Left ventricle myocardium superior (tissue), 1 donor: ENCODE measurements around the gene CACNA2D3. TPM values are rescaled to one million over a fixed set of nuclear protein-coding genes. Genes with fewer than 3 reads are reported as not detected.

Experiments
- ATAC-seq: fragments of 200-7000 bp; cut with Tn5 transposase; one replicate; pipeline ENCODE4 v1.9.1; 2020; ENCODE audit warnings: mild to moderate bottlenecking, moderate library complexity
- DNase-seq: peaks from one replicate; pipeline ENCODE4 v3.0.0-alpha.2; 2020
- intact Hi-C: fragments of 100-400 bp; cut with micrococcal nuclease; formaldehyde crosslinking; loops from one replicate; pipeline ENCODE4 v1.11.0; 2022
- total RNA-seq: library from RNA; stranded (reverse); fragmentation: NEBNext Ultra II Directional; extraction: Animal tissue kit (Norgen Biotek cat#: 25700); gene quantifications from one replicate; pipeline ENCODE4 v1.2.1, GENCODE V29; 2021
- donor health status: DM: no; HTN: yes; CAD: no; lungs with severe emphysema.

Gene CACNA2D3
- total RNA-seq, 1 donor from 2014 or later, result 26.9 TPM

DNA sequence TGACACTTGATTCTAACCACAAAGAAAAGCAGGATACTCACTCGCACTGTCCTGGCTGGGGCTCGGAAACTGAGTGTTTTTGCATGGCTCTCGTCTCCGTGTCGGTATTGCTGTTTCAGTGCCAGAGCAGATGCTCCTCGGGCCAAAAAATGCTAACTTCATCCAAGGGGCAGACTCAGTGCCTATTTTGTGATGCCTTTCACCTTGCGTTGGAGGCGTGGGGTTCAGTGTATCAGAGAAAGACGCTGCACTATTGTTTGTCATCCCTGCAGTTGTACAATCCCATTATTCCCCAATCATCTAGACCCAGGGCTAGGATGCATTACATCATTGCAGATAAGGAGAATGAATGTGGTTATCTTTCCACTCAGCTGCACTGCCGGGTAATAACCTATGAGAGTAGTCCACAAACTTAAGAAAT lies 1.4 kb downstream of the CACNA2D3 start:
- ATAC-seq, result peak; percentile 34
- intact Hi-C loops, result no loop called here
- no peak for DNase-seq

DNA sequence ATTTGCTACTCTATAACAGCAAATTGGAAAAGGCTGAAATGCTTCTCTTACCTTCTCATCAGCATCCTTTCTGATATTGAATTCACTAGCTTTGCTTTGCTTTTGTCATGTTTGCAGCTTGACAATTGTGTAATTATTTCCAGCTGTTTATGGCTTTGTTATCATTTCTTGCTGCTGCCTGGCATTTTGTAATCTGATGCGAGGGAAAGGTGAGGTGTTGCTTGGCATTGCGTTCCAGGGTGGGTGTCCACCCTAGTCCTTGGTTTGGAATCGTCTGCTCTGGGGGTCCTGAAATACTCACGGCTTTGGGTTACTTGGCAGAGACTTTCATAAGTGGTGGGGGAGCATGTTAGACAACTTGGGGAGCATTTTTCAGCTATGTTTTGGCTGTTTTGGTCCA lies 2.9 kb downstream of the CACNA2D3 start:
- intact Hi-C loops, result no loop called here
- DNase-seq, result no peak
- no peak for ATAC-seq

DNA sequence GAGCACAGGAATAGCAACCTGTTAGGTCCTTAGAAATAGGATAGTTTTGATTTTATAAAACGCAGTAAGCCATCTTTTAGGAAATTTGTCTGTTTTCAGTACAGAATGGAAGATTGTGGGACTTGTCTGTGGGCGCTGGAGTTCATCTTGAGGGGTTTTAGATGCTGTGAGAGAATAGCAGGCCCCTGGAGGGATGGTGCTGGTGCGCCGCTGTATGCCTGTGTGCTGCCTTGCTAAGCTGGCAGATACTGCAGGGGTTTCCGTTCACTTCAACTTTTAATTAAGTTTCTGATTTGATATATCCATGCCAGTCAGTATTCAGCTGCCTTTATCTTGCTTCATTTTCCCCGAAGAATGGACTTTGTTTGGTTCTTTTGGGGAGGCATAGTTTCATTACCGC lies 4.2 kb downstream of the CACNA2D3 start:
- intact Hi-C loops, result no loop called here
- ATAC-seq (no peak), DNase-seq (no peak)

DNA sequence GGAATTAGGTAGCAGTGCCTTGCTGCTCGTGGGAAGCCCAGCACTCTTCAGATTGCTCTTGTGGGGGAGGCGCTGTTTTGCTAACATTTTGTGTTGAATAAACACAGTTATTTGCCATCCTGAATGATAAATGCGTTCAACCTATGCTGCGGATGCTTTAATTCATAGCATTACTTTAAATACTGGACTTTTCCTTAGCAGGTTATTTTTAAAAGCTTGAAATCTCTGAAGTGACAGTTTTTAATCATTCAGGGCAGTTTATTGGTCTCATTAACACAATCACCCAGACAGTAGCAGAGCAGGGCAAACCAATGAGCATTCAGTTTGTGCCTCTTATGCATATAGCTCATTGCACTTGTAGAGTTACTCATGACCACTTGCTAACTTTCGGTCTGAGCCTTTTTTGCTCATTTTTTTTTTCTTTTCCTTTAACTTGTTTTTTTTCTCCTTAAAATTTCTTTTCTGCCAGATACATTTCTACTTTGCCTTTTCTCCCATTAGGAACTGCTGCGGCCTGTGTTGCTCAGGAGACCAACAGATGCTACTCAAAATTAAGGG lies 5.2 kb downstream of the CACNA2D3 start:
- DNase-seq (no peak), ATAC-seq (no peak)
- intact Hi-C loops, result no loop called here

DNA sequence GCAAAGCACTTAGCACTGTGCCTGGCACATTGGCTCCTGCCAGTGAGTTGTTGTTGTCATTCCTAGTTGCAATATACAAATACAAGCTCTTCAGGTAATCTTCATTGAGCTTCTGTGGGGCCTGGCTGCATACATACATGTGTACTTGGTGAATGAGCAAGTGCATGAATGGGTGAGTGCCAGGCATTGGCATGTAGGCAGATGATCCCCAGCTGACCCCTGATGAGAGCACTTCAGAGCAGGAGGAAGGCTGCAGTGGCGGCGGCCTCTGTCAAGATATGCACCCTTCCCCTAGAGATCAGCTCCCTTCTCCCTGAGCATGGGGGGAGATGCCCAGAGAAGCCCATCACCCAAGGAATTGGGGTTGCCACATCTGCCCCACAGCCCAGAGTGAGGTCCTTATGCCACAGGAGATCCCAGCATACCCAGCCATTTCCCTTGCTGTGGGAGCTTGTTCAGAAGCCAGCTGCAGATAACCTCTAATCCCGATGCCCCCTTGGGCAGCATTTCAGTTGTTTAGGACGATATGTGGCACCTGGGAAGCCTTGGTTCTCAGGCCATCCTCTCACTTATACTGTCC lies 8.8 kb downstream of the CACNA2D3 start:
- peak; percentile 41 for DNase-seq
- ATAC-seq, result peak; percentile 79
- intact Hi-C loops, result no loop called here

DNA sequence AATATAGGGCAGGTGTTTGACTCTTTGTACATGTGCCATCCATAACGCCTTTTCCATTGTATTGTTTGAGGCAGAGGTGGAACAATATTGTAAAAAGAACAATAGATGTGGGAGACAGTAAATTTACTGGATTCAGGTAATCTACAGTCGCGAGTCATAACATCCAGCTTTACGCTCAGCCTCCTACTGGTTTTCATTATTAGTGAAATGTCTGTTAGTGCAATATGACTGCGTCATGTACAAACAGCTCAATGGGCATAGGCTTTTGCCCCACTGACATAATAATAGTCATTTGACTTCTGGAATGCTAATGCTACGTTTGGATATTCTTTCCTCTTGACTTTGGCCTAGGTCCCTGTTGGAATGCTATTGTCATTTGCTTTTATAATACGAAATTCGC lies 9.5 kb downstream of the CACNA2D3 start:
- intact Hi-C loops, result no loop called here
- ATAC-seq (no peak), DNase-seq (no peak)

DNA sequence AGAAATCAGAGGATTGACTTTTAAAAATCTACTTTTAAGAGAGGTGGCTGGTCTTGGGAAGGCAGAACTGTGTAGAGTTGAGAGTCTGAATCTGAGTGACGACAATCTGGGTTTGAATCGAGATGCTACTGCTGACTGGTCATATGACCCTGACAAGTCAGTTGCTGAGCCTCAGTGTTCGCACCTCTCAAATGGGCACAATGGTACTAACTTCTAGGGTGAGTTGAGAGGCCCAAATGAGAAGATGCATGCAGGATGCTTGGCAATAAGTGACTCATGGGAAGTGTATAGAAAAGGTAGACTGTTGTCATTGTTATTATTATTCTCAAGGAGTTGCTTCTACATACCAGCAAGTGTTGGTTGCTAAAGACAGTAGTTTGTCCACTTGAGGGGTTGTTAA lies 10.3 kb downstream of the CACNA2D3 start:
- no peak for ATAC-seq
- intact Hi-C loops, result no loop called here

DNA sequence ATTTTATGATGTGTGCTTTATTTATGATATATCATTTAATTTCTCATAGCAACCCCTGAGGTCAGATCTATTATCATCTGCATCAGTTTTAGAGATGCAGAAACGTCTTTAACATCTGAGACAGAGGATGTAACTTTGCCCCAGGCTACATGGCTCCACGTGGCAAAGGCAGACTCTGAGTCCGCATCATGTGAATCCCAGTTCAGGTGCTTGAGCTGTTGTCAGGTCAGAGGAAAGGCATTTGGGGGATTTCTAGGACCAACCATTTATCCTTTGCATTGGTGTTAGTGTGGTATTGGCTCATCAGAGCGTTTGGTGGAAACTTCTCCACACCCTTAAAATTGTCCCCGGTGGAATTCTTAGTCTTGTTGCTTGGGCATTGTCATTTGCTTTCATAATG lies 10.8 kb downstream of the CACNA2D3 start:
- DNase-seq (no peak), ATAC-seq (no peak)
- intact Hi-C loops, result no loop called here

More for the DNA sequence above, 10.3 kb downstream of the CACNA2D3 start:
- DNase-seq, result no peak

DNA sequence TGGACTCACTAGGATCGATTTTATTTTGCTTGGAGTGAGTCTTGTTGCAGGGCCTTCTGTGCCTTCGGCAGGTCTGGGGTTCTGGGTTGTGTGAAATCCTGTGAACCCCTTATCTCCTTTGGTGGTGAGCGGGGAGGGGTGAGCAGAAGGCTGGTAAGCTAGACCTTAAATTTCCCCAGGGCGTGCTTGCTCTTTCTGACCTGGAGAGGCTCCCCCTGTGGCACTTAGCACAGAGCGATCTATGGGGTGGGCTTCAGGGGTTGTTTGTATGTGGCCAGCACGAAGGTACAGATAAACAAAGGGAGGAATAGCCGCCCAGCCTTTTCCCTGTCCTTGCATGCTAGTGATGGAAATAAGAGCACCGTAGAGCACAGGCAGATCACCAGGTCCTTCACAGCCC lies 11.8 kb downstream of the CACNA2D3 start:
- ATAC-seq (no peak), DNase-seq (no peak)
- intact Hi-C loops, result no loop called here

DNA sequence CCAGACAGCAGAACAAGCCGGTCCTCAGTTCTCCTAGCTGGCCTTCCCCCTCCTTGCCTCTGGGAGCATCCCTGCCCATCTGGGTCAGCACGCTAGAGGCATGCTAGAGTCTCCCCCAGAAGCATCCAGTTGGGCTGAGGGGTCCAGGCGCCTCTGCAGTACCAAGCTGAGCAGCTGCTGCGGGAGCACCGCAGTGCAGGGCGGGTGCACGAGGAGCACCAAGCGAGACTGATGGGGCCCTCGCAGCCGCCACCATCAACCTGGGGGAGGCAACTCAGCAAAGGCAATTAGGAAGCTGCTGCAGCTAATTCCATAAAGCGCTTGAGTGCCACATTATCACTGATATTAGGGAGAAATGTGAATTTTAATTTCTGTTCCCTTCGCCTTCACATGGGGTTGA lies 12.4 kb downstream of the CACNA2D3 start:
- DNase-seq (no peak), ATAC-seq (no peak)
- intact Hi-C loops, result no loop called here

DNA sequence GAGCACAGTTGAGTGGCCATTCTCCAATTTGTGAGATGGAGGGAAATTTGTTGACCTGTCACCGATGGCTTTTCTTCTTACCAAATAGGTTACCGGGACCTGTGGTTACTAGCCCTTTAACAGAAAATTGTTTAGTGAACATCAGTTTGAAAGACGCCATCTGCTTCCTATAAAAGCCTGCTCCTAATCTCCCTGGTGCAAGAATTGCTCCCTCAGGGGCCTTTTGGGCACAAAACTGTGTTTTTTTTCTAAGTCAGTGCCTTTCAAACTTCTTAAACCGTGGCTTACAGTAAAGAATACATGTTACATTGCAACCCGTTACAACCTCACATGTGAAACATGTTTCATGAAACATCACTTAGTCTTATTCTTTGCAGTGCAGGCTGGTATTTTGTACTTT lies 15.0 kb downstream of the CACNA2D3 start:
- DNase-seq (no peak), ATAC-seq (no peak)
- intact Hi-C loops, result no loop called here

DNA sequence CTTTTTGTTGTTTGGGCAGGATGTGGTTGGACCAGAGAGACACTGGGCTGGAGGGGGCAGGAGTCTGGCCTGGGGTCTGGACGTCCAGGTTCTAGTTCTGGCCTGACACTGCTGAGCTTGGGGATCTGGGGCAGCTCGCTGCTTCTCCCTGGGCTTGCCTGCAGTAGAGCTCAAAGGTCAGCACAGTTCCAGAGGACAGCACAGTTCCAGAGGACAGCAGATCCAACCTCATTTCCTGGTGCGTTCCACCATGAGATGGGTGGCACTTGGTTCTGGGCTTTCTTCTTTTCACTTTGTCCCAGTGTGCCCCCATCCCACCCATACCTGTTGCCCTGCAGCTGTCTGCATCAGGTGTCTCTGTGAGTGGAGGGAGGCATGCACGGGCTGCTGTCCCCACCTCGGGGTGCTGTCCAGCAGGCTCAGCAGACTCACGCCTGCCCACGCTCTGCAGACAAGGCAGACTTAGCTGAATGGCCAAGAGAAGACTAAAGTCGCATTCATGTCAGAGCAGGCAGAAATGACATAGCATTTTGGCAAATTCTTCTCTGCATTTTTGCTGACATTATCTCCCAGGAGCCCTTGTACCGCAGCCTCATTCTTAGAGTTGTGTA lies 16.7 kb downstream of the CACNA2D3 start:
- ATAC-seq, result peak; percentile 40
- intact Hi-C loops, result no loop called here
- no peak for DNase-seq

DNA sequence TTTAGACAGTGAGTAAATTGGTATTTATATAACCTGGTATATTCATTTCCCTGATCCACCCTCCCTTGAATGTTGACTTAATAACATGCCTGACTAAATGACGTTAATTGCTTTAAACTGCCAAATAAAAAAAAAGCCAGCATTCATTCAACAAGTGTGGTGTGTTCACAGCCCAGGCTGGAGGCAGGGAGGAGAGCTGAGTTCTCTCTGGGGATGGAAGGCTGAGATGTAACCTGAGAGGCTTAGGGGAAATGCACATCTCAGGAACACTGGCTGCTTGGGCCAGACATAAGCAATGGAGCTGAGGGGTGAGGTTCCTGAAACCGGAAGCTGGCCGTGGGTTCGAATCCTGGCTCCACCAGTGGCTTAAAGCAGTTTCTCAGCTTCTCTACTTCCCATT lies 17.3 kb downstream of the CACNA2D3 start:
- intact Hi-C loops, result loop anchor here (10.0 kb wide), 1 partner anchor 235 kb away; no protein-coding TSS in a partner anchor
- no peak for ATAC-seq
- DNase-seq, result no peak

DNA sequence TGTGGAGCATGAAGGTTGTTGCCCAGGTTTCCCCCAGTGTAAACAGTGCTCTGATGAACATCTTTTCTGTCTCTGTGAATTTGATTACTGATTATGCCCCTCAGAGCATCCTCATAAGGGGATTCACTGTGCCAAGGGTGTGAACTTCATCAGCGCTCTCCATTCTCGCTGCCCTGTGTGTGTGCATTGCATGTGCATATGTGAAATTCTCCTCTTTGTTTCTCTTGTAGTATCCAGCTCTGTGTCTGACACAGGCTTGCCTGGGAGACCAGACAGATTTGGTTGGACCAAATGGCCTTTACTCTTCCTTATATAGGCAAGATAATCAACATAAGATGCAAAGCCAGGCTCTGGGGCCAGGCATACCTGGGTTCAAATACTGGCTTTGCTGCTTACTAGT lies 21.9 kb downstream of the CACNA2D3 start:
- ATAC-seq (no peak), DNase-seq (no peak)
- intact Hi-C loops, result loop anchor here (10.0 kb wide), 1 partner anchor 231 kb away; no protein-coding TSS in a partner anchor

DNA sequence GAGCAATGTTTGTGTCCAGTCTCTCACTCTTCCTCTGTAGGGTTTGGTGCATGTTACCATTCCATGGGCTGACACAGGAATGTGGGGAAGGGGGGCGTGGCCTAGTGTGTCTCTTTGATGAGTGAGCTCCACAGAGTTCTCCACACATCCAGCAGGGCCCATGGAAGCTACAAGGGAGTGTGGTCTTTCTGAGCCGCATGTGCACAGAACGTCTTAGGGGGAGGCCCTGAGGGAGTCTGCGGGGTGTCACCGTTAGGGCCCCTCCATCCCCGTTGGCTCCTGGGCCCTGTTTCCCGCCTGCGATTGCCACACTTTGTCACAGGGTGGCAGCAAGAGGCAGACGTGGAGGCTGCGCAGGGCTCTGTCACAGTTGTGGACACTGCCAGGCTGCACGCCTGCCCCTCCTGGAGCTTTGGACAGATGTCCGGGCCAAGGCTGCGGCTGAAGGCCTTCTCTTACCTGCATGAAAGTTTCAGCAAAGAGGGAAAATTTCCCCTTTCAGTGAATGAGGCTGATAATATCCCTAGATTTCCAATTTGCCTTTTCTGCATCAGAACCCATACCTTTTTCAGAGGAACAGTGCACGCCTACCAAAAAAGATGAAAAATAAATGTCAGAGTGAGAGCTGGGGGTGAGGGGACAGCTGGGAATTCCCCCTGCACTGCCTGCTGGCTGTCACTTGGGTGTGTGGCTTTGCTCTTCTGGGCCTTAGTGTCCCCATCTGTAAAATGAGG lies 24.3 kb downstream of the CACNA2D3 start:
- DNase-seq (peak; percentile 81), ATAC-seq (peak; percentile 94)
- intact Hi-C loops, result loop anchor here (10.0 kb wide), 1 partner anchor 228 kb away; no protein-coding TSS in a partner anchor

DNA sequence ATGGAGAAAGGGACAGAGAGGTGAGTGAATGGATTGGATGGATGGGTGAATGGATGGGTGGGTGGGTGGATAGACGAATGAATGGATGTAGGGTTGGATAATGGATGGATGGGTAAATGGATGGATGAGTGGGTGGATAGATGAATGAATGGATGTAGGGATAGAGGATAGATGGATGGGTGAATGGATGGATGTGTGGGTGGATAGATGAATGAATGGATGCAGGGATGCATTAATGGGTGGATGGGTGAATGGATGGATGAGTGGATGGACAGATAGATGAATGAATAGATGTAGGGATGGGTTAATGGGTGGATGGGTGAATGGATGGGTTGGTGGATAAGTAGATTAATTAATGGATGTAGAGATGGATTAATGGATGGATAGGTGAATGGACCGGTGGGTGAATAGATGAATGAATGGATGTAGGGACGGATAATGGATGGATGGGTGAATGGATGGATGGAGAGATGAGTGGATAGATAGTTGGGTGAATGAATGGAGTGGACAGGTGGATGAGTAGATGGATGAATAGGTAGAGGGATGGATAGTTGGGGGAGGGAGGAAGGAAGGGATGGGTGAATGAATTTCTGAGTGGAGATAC lies 28.6 kb downstream of the CACNA2D3 start:
- ATAC-seq (no peak), DNase-seq (no peak)
- intact Hi-C loops, result no loop called here

DNA sequence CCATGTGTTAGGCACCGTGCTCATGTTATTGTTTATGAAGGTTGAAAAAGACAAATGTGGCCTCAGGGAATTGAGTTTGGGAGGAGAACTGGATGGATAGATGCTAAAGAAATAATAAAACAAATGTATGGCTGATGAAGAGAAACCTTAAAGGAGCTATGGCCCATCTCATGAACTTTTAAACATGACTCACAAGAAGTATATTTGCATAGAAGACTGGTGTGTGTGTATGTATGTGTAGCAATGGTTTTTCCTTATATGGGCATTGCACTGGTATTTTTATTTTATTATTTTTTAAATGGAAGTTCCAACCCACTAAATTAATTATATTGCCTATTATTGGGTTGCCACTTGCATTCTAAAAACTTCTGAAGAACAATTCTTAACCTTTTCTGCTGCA lies 31.1 kb downstream of the CACNA2D3 start:
- ATAC-seq (no peak), DNase-seq (no peak)
- intact Hi-C loops, result no loop called here

DNA sequence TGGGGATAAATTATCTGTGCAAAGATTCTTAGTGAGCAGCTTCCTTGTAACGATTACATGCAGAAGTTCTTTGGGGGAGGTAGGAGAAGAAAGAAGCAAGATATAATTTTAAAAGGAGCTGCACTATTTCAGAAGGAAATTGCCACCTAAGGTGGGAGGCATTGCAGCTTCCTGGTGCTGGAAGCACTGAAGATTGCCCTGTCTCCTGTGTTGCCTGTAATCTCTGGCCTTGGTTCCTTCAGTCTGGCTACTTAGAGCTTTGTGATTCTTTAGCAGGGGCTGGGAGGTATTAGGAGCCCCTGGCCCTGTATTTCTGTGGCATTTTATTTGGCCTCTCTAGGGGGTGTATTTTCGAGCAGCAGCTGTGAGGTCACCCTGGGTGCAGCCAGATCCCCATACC lies 35.5 kb downstream of the CACNA2D3 start:
- DNase-seq (no peak), ATAC-seq (no peak)
- intact Hi-C loops, result no loop called here

DNA sequence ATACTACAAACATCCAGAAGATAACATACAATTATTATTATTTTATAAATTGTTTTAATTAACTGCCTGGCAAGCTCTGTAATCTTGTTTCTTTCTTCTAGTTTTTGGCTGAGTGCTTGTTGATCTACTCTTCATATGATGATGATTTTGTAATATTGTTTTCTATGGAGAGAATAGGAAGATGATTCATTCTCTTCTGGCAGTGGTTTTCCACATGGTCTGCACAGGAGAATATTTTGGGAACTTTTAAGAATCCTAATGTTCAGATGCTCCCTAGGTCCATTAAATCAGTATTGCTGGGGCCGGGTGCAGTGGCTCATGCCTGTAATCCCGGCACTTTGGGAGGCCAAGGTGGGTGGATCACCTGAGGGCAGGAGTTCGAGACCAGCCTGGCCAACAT lies 37.6 kb downstream of the CACNA2D3 start:
- intact Hi-C loops, result no loop called here
- DNase-seq (no peak), ATAC-seq (no peak)

DNA sequence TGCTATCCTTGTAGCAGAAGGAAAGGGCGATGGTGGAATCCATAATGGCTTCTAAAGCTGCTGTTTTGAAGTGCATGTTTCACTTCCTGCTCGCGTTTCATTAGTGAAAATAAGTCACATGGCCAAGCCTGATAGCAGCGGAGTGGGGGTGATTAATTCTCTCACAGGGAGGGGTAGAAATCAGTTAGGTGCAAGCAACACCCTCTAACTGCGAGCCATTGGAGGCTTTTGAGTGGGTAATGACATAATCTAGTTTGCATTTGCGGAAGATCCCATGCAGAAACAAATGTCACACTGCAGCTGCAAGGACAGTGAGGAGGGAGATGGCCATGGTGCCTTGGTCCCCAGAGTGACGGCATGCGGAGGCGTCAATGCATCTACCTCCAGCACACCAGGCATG lies 41.1 kb downstream of the CACNA2D3 start:
- intact Hi-C loops, result no loop called here
- ATAC-seq (no peak), DNase-seq (no peak)
